SK-N-SH (cell line): Measurements from ENCODE around the gene SETBP1. TPM values are rescaled to one million over a fixed set of nuclear protein-coding genes. Genes with fewer than 3 reads are reported as not detected.

Experiments
- CTCF ChIA-PET: fragments of 300-600, 350-600 bp; formaldehyde crosslinking; extraction: SDS; loops from one replicate; lab custom pipeline; 2021; lab: Yijun Ruan, JAX
- POLR2A ChIA-PET: fragments of 350-600 bp; sonication (Branson Sonifier 250); formaldehyde crosslinking; extraction: SDS; loops from one replicate; lab custom pipeline; 2020; ENCODE audit warnings: antibody characterized with exemption, inconsistent platforms; lab: Yijun Ruan, JAX
- DNase-seq: peaks from one replicate; pipeline ENCODE4 v3.0.0; 2012
- H2AFZ ChIP-seq: fragments of 200-600 bp; sonication (generic); 2 replicates; pipeline ENCODE4 v1.8.1; 2016; ENCODE audit warnings: antibody characterized with exemption, mild to moderate bottlenecking, low read depth
- H3F3A ChIP-seq: fragments of 200-600 bp; sonication (generic); replicated peaks from 2 replicates; pipeline ENCODE3; 2016; ENCODE audit warnings: antibody characterized with exemption, mild to moderate bottlenecking; ENCODE audit not compliant: insufficient read depth
- H3K27ac ChIP-seq, 2 experiments: fragments of 200-500 bp in 1 of 2; fragments of 200-600 bp in 1 of 2; sonication (Bioruptor generic) in 1 of 2; sonication (generic), shearing (Covaris generic) in 1 of 2; 2 replicates each; pipeline versions ENCODE4 v1.5.1 to v1.6.1; 2014 to 2016; ENCODE audit warnings: low read depth in 2 of 2, inconsistent platforms in 1 of 2, low read length in 1 of 2, mild to moderate bottlenecking in 1 of 2, mixed read lengths in 1 of 2
- H3K27me3 ChIP-seq: fragments of 200-600 bp; sonication (generic), shearing (Covaris generic); 2 replicates; pipeline ENCODE4 v1.6.1; 2016; ENCODE audit warnings: mixed run types; ENCODE audit not compliant: insufficient read depth
- H3K36me3 ChIP-seq, 2 experiments: fragments of 200-500 bp in 1 of 2; fragments of 200-600 bp in 1 of 2; sonication (Bioruptor generic) in 1 of 2; sonication (generic) in 1 of 2; replicated peaks in 1 of 2; 2 replicates each; pipeline versions ENCODE3 to v1.5.1; 2014 to 2016; ENCODE audit warnings: low read length in 1 of 2, mild to moderate bottlenecking in 1 of 2; ENCODE audit not compliant: insufficient read depth in 2 of 2, control insufficient read depth in 1 of 2
- H3K4me1 ChIP-seq, 2 experiments: fragments of 200-500 bp in 1 of 2; fragments of 200-600 bp in 1 of 2; sonication (Bioruptor generic) in 1 of 2; sonication (generic), shearing (Covaris generic) in 1 of 2; 2 replicates each; pipeline versions ENCODE4 v1.5.1 to v1.6.1; 2014 to 2016; ENCODE audit warnings: low read depth in 1 of 2, low read length in 1 of 2, mixed run types in 1 of 2; ENCODE audit not compliant: insufficient read depth in 2 of 2, control insufficient read depth in 1 of 2
- H3K4me2 ChIP-seq: fragments of 200-600 bp; sonication (generic), shearing (Covaris generic); 2 replicates; pipeline ENCODE4 v1.6.1; 2017; ENCODE audit warnings: mixed run types
- H3K4me3 ChIP-seq, 2 experiments: fragments of 200-500 bp in 1 of 2; fragments of 200-600 bp in 1 of 2; sonication (Bioruptor generic) in 1 of 2; sonication (generic), shearing (Covaris generic) in 1 of 2; 2 replicates each; pipeline versions ENCODE4 v1.5.1 to v1.8.1; 2014 to 2016; ENCODE audit warnings: low read depth in 2 of 2, inconsistent platforms in 1 of 2, low read length in 1 of 2, mild to moderate bottlenecking in 1 of 2, mixed read lengths in 1 of 2, moderate library complexity in 1 of 2
- H3K79me2 ChIP-seq: fragments of 200-600 bp; sonication (generic); 2 replicates; pipeline ENCODE4 v1.8.1; 2017; ENCODE audit warnings: mild to moderate bottlenecking; ENCODE audit not compliant: insufficient read depth
- H3K9ac ChIP-seq: fragments of 200-600 bp; sonication (generic); 2 replicates; pipeline ENCODE4 v1.6.1; 2017; ENCODE audit warnings: mixed run types
- H3K9me2 ChIP-seq: fragments of 200-600 bp; sonication (generic); 2 replicates; pipeline ENCODE4 v1.6.1; 2017; ENCODE audit warnings: mixed run types
- H3K9me3 ChIP-seq: fragments of 200-600 bp; sonication (generic); 2 replicates; pipeline ENCODE4 v1.6.1; 2017; ENCODE audit warnings: mixed run types, mild to moderate bottlenecking, moderate library complexity
- H4K20me1 ChIP-seq: fragments of 200-600 bp; sonication (generic); 2 replicates; pipeline ENCODE4 v1.6.1; 2017; ENCODE audit warnings: mild to moderate bottlenecking, mixed run types; ENCODE audit not compliant: insufficient read depth
- ELF1 ChIP-seq: IDR thresholded peaks from 2 replicates; pipeline ENCODE4 v1.4.0; 2012
- FOXJ3 ChIP-seq: sonication (generic); formaldehyde crosslinking; IDR thresholded peaks from 2 replicates; pipeline ENCODE4 v1.5.1; 2020; ENCODE audit warnings: mild to moderate bottlenecking, missing genetic modification reagents
- FOXM1 ChIP-seq: IDR thresholded peaks from 2 replicates; pipeline ENCODE4 v1.4.0; 2012; ENCODE audit warnings: low read depth, mild to moderate bottlenecking
- GATA2 ChIP-seq: sonication (generic); formaldehyde crosslinking; IDR thresholded peaks from 2 replicates; pipeline ENCODE4 v1.5.0; 2020; ENCODE audit warnings: mild to moderate bottlenecking, missing genetic modification reagents
- IRF3 ChIP-seq: fragments of 150-350 bp; IDR thresholded peaks from 2 replicates; pipeline ENCODE4 v1.6.1; 2016; ENCODE audit warnings: mild to moderate bottlenecking, low read depth, low read length
- JUND ChIP-seq: IDR thresholded peaks from 2 replicates; pipeline ENCODE4 v1.4.0; 2012
- MAX ChIP-seq: IDR thresholded peaks from 2 replicates; pipeline ENCODE4 v1.4.0; 2012; ENCODE audit warnings: low read depth
- MEF2A ChIP-seq: IDR thresholded peaks from 2 replicates; pipeline ENCODE4 v1.4.0; 2012; ENCODE audit warnings: low read depth, borderline replicate concordance
- MXI1 ChIP-seq: IDR thresholded peaks from 2 replicates; pipeline ENCODE4 v1.6.1; 2012; ENCODE audit warnings: mild to moderate bottlenecking, low read depth, low read length, improper control_type of control experiment
- NFIC ChIP-seq: IDR thresholded peaks from 2 replicates; pipeline ENCODE4 v1.4.0; 2012; ENCODE audit warnings: borderline replicate concordance
- PBX3 ChIP-seq: IDR thresholded peaks from 2 replicates; pipeline ENCODE4; 2012
- POLR2AphosphoS5 ChIP-seq: IDR thresholded peaks from 2 replicates; pipeline ENCODE4 v1.6.1; 2012; ENCODE audit warnings: low read depth, low read length
- RCOR1 ChIP-seq: fragments of 150-350 bp; IDR thresholded peaks from 2 replicates; pipeline ENCODE4 v1.6.1; 2017; ENCODE audit warnings: antibody characterized with exemption, low read length
- RFX5 ChIP-seq: IDR thresholded peaks from 2 replicates; pipeline ENCODE4 v1.6.1; 2012; ENCODE audit warnings: mild to moderate bottlenecking, improper control_type of control experiment, low read length
- SIN3A ChIP-seq: IDR thresholded peaks from 2 replicates; pipeline ENCODE4 v1.6.1; 2012; ENCODE audit warnings: low read depth, mild to moderate bottlenecking, low read length, moderate library complexity, borderline replicate concordance
- SMC3 ChIP-seq: IDR thresholded peaks from 2 replicates; pipeline ENCODE4 v1.6.1; 2012; ENCODE audit warnings: low read depth, low read length, improper control_type of control experiment
- TAF1 ChIP-seq: IDR thresholded peaks from 2 replicates; pipeline ENCODE4 v1.6.1; 2012; ENCODE audit warnings: low read depth, mild to moderate bottlenecking, low read length, moderate library complexity, borderline replicate concordance
- TCF12 ChIP-seq: IDR thresholded peaks from 2 replicates; pipeline ENCODE4 v1.4.0; 2012
- USF2 ChIP-seq: fragments of 150-350 bp; IDR thresholded peaks from 2 replicates; pipeline ENCODE4 v1.6.1; 2017; ENCODE audit warnings: antibody characterized with exemption, low read length, low read depth, borderline replicate concordance
- WGBS: methylation state at CpG from one replicate; pipeline ENCODE4 v1.1.6; 2017; ENCODE audit warnings: low lambda C conversion rate; 5-methylcytosine and 5-hydroxymethylcytosine counted together
- polyA plus RNA-seq, 3 experiments: library from polyadenylated mRNA; depleted of rRNA; stranded (reverse); fragments of >200 nt; gene quantifications; 2 replicates each; pipeline ENCODE4 v1.2.3, GENCODE V29; 2012

The SETBP1 gene
- polyA plus RNA-seq, 1 of the 3 experiments (the other 2 are of a cell fraction) = 3.0 TPM

- H3K27me3 ChIP-seq = no peaks in the 10 kb centered on the region
- no peak overlapping the region for H3K4me2 ChIP-seq
- TF ChIP-seq FOXM1 (no peak), JUND (no peak), USF2 (no peak), TAF1 (no peak), IRF3 (no peak), ELF1 (no peak), TCF12 (no peak), RFX5 (no peak), GATA2 (CRISPR knock-in tag) (no peak), PBX3 (no peak), MAX (no peak), RCOR1 (no peak), POLR2AphosphoS5 (no peak), MEF2A (no peak), MXI1 (no peak), FOXJ3 (CRISPR knock-in tag) (no peak), NFIC (no peak)
- H3F3A ChIP-seq = peaks cover 4% of the 10 kb centered on the region
- no peaks in the 10 kb centered on the region for H3K79me2 ChIP-seq
- DNase-seq = no peak
- H3K9me3 ChIP-seq = no peaks in the 10 kb centered on the region
- CTCF ChIA-PET = interaction anchor here (0.7 to 1.7 kb wide), 2 partner anchors 16 to 494 kb away, joined by 3 read pairs; no protein-coding TSS in a partner anchor
- no peak overlapping the region for H2AFZ ChIP-seq
- no peaks in the 10 kb centered on the region for H3K36me3 ChIP-seq
- POLR2A ChIA-PET = no interaction called here
- H4K20me1 ChIP-seq = no peaks in the 10 kb centered on the region
- no peak overlapping the region for H3K27ac ChIP-seq
- H3K4me3 ChIP-seq = no peak overlapping the region
- no peaks in the 10 kb centered on the region for H3K9me2 ChIP-seq
- peaks cover 17% of the 10 kb centered on the region in 2 experiments; a peak in 3 of 4 replicates for H3K4me1 ChIP-seq
- no peak overlapping the region for H3K9ac ChIP-seq
Measured at GRCh38 chr18:44786257-44786656, 105.6 kb downstream of the SETBP1 start.

GRCh38 chr18:44786688-44787087 is 106.0 kb downstream of the SETBP1 start:
- Histone ChIP-seq H3K9me2 (no peaks in the 10 kb centered on the region), H3K27ac (no peak overlapping the region), H3K9me3 (no peaks in the 10 kb centered on the region), H3K36me3 (no peaks in the 10 kb centered on the region), H4K20me1 (no peaks in the 10 kb centered on the region), H3K4me3 (no peak overlapping the region), H2AFZ (no peak overlapping the region), H3K4me1 (peaks cover 17 to 19% of the 10 kb centered on the region in 2 experiments; a peak in 3 of 4 replicates), H3K9ac (no peak overlapping the region), H3K79me2 (no peaks in the 10 kb centered on the region), H3F3A (peaks cover 2% of the 10 kb centered on the region), H3K4me2 (no peak overlapping the region), H3K27me3 (no peaks in the 10 kb centered on the region)
- CTCF ChIA-PET = interaction anchor here (0.7 kb wide), 1 partner anchor 495 kb away, joined by 3 read pairs; no protein-coding TSS in a partner anchor
- WGBS = 95% methylated on average over 6 of the region's 6 CpGs
- DNase-seq = no peak
- POLR2A ChIA-PET = no interaction called here
- TF ChIP-seq PBX3 (no peak), SIN3A (no peak), SMC3 (no peak)
